Fibroblast of lung (primary cell): ENCODE data around the gene CDA. TPM values are rescaled to one million over a fixed set of nuclear protein-coding genes. Genes with fewer than 3 reads are reported as not detected.

ENCODE experiments used
- DNase-seq, 2 donors: peaks; one replicate each; pipeline versions ENCODE4 v3.0.0 to v3.0.0-alpha.2; 2010; ENCODE audit warnings: low read depth in 2 of 2
- H2AFZ ChIP-seq: 2 replicates; pipeline ENCODE4 v1.5.1; 2012; ENCODE audit warnings: low read length, control low read depth, inconsistent platforms
- H3K27ac ChIP-seq: 2 replicates; pipeline ENCODE4 v1.5.1; 2011; ENCODE audit warnings: low read length, control low read depth; ENCODE audit not compliant: insufficient read depth
- H3K27me3 ChIP-seq: 2 replicates; pipeline ENCODE4 v1.5.1; 2011; ENCODE audit warnings: mild to moderate bottlenecking, low read length; ENCODE audit not compliant: control insufficient read depth, insufficient read depth
- H3K36me3 ChIP-seq: 2 replicates; pipeline ENCODE4 v1.5.1; 2011; ENCODE audit warnings: low read length; ENCODE audit not compliant: control insufficient read depth, insufficient read depth
- H3K4me1 ChIP-seq: 2 replicates; pipeline ENCODE4 v1.5.1; 2011; ENCODE audit warnings: low read length; ENCODE audit not compliant: control insufficient read depth, insufficient read depth; ENCODE audit errors: extremely low read depth
- H3K4me2 ChIP-seq: 2 replicates; pipeline ENCODE4 v1.5.1; 2011; ENCODE audit warnings: low read length, control low read depth; ENCODE audit not compliant: insufficient read depth; ENCODE audit errors: extremely low read depth
- H3K4me3 ChIP-seq, 4 experiments: fragments of 200-600 bp in 1 of 4; sonication (generic) in 1 of 4; replicated peaks in 1 of 4; 2 replicates each; pipeline ENCODE4 v1.5.1; 2011 to 2016; ENCODE audit warnings: low read length in 4 of 4, low read depth in 3 of 4, mild to moderate bottlenecking in 3 of 4, control low read depth in 2 of 4, inconsistent platforms in 1 of 4, mixed read lengths in 1 of 4; ENCODE audit not compliant: insufficient read depth in 1 of 4; ENCODE audit errors: control extremely low read depth in 1 of 4
- H3K79me2 ChIP-seq: 2 replicates; pipeline ENCODE4 v1.5.1; 2012; ENCODE audit warnings: mild to moderate bottlenecking, low read length, inconsistent platforms; ENCODE audit not compliant: control insufficient read depth, insufficient read depth
- H3K9ac ChIP-seq: 2 replicates; pipeline ENCODE4 v1.5.1; 2011; ENCODE audit warnings: mild to moderate bottlenecking, low read length, control low read depth; ENCODE audit not compliant: insufficient read depth
- H3K9me3 ChIP-seq: 2 replicates; pipeline ENCODE4 v1.5.1; 2012; ENCODE audit warnings: low read depth, low read length; ENCODE audit not compliant: control insufficient read depth, insufficient read depth
- H4K20me1 ChIP-seq: 2 replicates; pipeline ENCODE4 v1.5.1; 2011; ENCODE audit warnings: low read length; ENCODE audit not compliant: control insufficient read depth, insufficient read depth; ENCODE audit errors: extremely low read depth
- CTCF ChIP-seq, 2 donors: IDR thresholded peaks in 1 of 2; conservative IDR thresholded peaks in 1 of 2; 1 replicate in 1 of 2; 2 replicates in 1 of 2; pipeline ENCODE4 v1.5.1; 2011 to 2012; ENCODE audit warnings: low read length in 2 of 2, control low read depth in 1 of 2, inconsistent platforms in 1 of 2, low read depth in 1 of 2, mild to moderate bottlenecking in 1 of 2
- EZH2 ChIP-seq: IDR thresholded peaks from 2 replicates; pipeline ENCODE4 v1.5.1; 2012; ENCODE audit warnings: low read length, control low read depth, mild to moderate bottlenecking; ENCODE audit errors: missing control alignments
- polyA plus RNA-seq, 2 donors: library from polyadenylated mRNA; depleted of rRNA in 1 of 2; stranded (reverse) in 1 of 2; unstranded in 1 of 2; fragments of >200 nt; gene quantifications; 2 replicates each; pipeline ENCODE4 v1.2.1, GENCODE V29; 2011 to 2012; ENCODE audit warnings: missing spikeins in 1 of 2
- total RNA-seq: library from RNA; depleted of rRNA; stranded (reverse); fragments of >200 nt; gene quantifications from 2 replicates; pipeline ENCODE4 v1.2.1, GENCODE V29; 2014

CDA gene
- total and polyA plus RNA-seq, 2 donors (not counting 1 experiment from before 2014, with no cell fraction given): 0.50 to 4.2 TPM

GRCh38 chr1:20609541-20609940 lies 20.6 kb downstream of the CDA start:
- TF ChIP-seq CTCF (conservative IDR thresholded peaks at IDR 0.05 in 1 of 2, IDR thresholded peaks at IDR 0.05 in 1 of 2; ENCODE audit: low read depth in 1 of 2, low read length in 2 of 2) (no peak), EZH2 (no peak)
- DNase-seq: no peak
- H3K36me3 ChIP-seq: no peaks in the 10 kb centered on the region
- H3K79me2 ChIP-seq: no peaks in the 10 kb centered on the region
- H3K27ac ChIP-seq: no peak overlapping the region
- no peak overlapping the region for H2AFZ ChIP-seq
- no peaks in the 10 kb centered on the region for H3K27me3 ChIP-seq
- H4K20me1 ChIP-seq: no peaks in the 10 kb centered on the region
- H3K4me1 ChIP-seq: peaks cover 8% of the 10 kb centered on the region
- H3K4me3 ChIP-seq: no peak overlapping the region
- H3K9ac ChIP-seq: no peak overlapping the region
- H3K4me2 ChIP-seq: no peak overlapping the region
- no peaks in the 10 kb centered on the region for H3K9me3 ChIP-seq

GRCh38 chr1:20610970-20611369 lies 22.1 kb downstream of the CDA start:
- Histone ChIP-seq H3K4me3 (no peak overlapping the region), H3K9ac (no peak overlapping the region), H4K20me1 (no peaks in the 10 kb centered on the region), H3K79me2 (no peaks in the 10 kb centered on the region), H3K4me1 (peaks cover 6% of the 10 kb centered on the region), H3K9me3 (no peaks in the 10 kb centered on the region), H3K27ac (no peak overlapping the region), H3K4me2 (no peak overlapping the region), H3K27me3 (no peaks in the 10 kb centered on the region), H2AFZ (no peak overlapping the region), H3K36me3 (no peaks in the 10 kb centered on the region)
- DNase-seq: no peak
- TF ChIP-seq CTCF (conservative IDR thresholded peaks at IDR 0.05 in 1 of 2, IDR thresholded peaks at IDR 0.05 in 1 of 2; ENCODE audit: low read depth in 1 of 2, low read length in 2 of 2) (no peak), EZH2 (no peak)

- no peak overlapping the region for H3K27ac ChIP-seq
- no peak overlapping the region for H3K9ac ChIP-seq
- peaks cover 6% of the 10 kb centered on the region for H3K4me1 ChIP-seq
- no peak overlapping the region for H3K4me3 ChIP-seq
- DNase-seq: no peak
- no peaks in the 10 kb centered on the region for H3K36me3 ChIP-seq
- no peaks in the 10 kb centered on the region for H3K27me3 ChIP-seq
- no peaks in the 10 kb centered on the region for H3K79me2 ChIP-seq
- TF ChIP-seq EZH2 (no peak), CTCF (conservative IDR thresholded peaks at IDR 0.05 in 1 of 2, IDR thresholded peaks at IDR 0.05 in 1 of 2; ENCODE audit: low read depth in 1 of 2, low read length in 2 of 2) (no peak)
- no peak overlapping the region for H3K4me2 ChIP-seq
- no peaks in the 10 kb centered on the region for H4K20me1 ChIP-seq
- H3K9me3 ChIP-seq: no peaks in the 10 kb centered on the region
- H2AFZ ChIP-seq: no peak overlapping the region
These were observed 22.8 kb downstream of the CDA start for GRCh38 chr1:20611652-20612051.
